Lower lobe of right lung (tissue), 2 donors: ENCODE data around the gene PLAAT3. TPM values are rescaled to one million over a fixed set of nuclear protein-coding genes. Genes with fewer than 3 reads are reported as not detected.
A peak's percentile ranks its signal among the peaks of the same experiment; 100 is the strongest.

Experiments used
- ATAC-seq, 2 donors: fragments of 200-7000 bp; cut with Tn5 transposase; one replicate each; pipeline ENCODE4 v1.9.1; 2020 to 2022; ENCODE audit warnings: mild to moderate bottlenecking in 2 of 2, moderate library complexity in 2 of 2
- DNase-seq: peaks from one replicate; pipeline ENCODE4 v3.0.0-alpha.2; 2020
- H3K27ac ChIP-seq: fragments of 200-600 bp; one replicate; pipeline ENCODE4 v1.8.0; 2022
- H3K27me3 ChIP-seq: fragments of 200-600 bp; one replicate; pipeline ENCODE4 v1.8.0; 2022; ENCODE audit warnings: low read depth
- H3K36me3 ChIP-seq: fragments of 200-600 bp; one replicate; pipeline ENCODE4 v1.8.0; 2022; ENCODE audit warnings: mild to moderate bottlenecking
- H3K4me1 ChIP-seq: fragments of 200-600 bp; one replicate; pipeline ENCODE4 v1.8.0; 2022
- H3K4me3 ChIP-seq: fragments of 200-600 bp; one replicate; pipeline ENCODE4 v1.8.0; 2022; ENCODE audit warnings: mild to moderate bottlenecking
- H3K9me3 ChIP-seq: fragments of 200-600 bp; one replicate; pipeline ENCODE4 v1.8.0; 2022
- CTCF ChIP-seq: fragments of 200-600 bp; IDR thresholded peaks from one replicate; pipeline ENCODE4 v1.8.0; 2022; ENCODE audit warnings: antibody characterized with exemption, mild to moderate bottlenecking
- intact Hi-C: fragments of 100-400 bp; cut with DNase I; formaldehyde crosslinking; loops from one replicate; pipeline ENCODE4 v1.11.0; 2022
- total RNA-seq: library from RNA; stranded (reverse); fragmentation: NEBNext Ultra II Directional; extraction: Animal tissue kit (Norgen Biotek cat#: 25700); gene quantifications from one replicate; pipeline ENCODE4 v1.2.1, GENCODE V29; 2021
- donor health status: DM: no; HTN: yes; CAD: no; lungs with severe emphysema.

Gene PLAAT3
- total RNA-seq, 1 donor from 2014 or later = 81.9 TPM

DNA sequence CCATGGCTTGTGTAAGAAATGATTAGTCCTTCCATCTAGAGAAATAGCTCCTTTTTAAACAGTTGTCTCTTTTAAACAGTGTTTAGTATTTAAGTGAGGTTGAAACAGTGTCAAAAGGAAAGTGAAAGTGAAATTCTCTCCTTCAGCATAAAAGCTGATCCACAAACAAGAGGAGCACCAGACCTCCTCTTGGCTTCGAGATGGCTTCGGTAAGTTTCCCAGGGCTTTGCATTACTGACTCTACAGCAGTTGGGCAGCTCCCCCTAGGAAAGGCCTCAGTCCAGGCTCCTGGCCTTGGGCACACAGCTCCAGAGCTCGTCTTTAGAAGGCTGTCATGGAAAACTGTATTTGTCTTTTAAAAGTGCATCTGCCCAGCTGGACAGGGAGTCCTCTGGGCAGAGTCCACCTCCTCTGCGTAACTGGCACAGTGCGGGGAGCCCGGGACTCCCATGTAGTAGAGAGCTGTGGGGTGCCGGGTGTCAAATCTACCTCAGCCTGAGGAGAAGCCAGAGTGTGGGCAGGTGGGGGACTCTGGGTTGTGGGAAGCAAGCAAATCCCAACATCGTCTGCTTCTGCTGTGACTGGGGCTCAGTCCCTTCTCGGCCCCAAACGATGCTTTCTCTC is 77.5 kb downstream of the PLAAT3 start, which contains the start of gene PLAAT4:
PLAAT4 (plus strand) TSS at position 140 of the 624 bp plus-strand sequence; CDS start at position 201, 61 bp downstream.
- no peaks in the 10 kb centered on the region for H3K27me3 ChIP-seq
- DNase-seq (no peak), ATAC-seq (peak; percentile 66 to 77)
- H3K36me3 ChIP-seq = peaks cover 10% of the 10 kb centered on the region
- intact Hi-C loops = no loop called here
- peaks cover 55% of the 10 kb centered on the region for H3K4me1 ChIP-seq
- H3K9me3 ChIP-seq = no peaks in the 10 kb centered on the region
- H3K4me3 ChIP-seq = peak within 1 kb of the TSS; percentile 65
- H3K27ac ChIP-seq = peak within 1 kb of the TSS; percentile 88
- no peak for TF ChIP-seq CTCF

DNA sequence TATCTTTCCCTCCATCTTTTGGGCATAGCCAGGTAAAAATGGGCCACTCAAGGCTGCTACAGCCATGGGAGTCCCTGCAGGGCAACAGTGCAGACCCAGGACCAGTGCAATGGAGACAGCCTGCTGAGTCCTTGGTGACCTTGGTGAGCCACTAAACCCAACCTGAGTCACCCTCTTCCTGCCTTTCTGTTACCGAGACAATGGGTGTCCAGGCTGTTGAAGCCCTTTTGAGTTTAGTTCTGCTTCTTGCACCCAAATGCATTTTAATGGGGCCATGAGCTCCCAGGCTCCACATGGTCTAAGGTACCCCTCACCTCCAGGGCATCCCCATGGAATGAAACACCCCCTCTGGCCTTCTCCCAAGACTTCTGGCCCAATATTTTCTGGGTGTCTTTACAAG is 78.5 kb downstream of the PLAAT3 start:
- intact Hi-C loops = no loop called here
- no peak overlapping the region for H3K4me3 ChIP-seq
- no peaks in the 10 kb centered on the region for H3K9me3 ChIP-seq
- ATAC-seq (no peak), DNase-seq (no peak)
- no peak for TF ChIP-seq CTCF
- no peaks in the 10 kb centered on the region for H3K27me3 ChIP-seq
- H3K36me3 ChIP-seq = peaks cover 10% of the 10 kb centered on the region
- H3K27ac ChIP-seq = peak overlapping the region; percentile 88
- H3K4me1 ChIP-seq = peaks cover 56% of the 10 kb centered on the region

- DNase-seq (no peak), ATAC-seq (no peak)
- Histone ChIP-seq H3K27ac (peak overlapping the region; percentile 31), H3K9me3 (no peaks in the 10 kb centered on the region), H3K27me3 (no peaks in the 10 kb centered on the region), H3K4me3 (no peak overlapping the region), H3K4me1 (peaks cover 56% of the 10 kb centered on the region), H3K36me3 (peaks cover 5% of the 10 kb centered on the region)
- intact Hi-C loops = no loop called here
- TF ChIP-seq CTCF = no peak
Measured at GRCh38 chr11:63534895-63535461, 79.3 kb downstream of the PLAAT3 start.

GRCh38 chr11:63534076-63534475 is 80.2 kb downstream of the PLAAT3 start:
- ATAC-seq = no peak
- H3K27ac ChIP-seq = no peak overlapping the region
- no peak for DNase-seq
- H3K9me3 ChIP-seq = no peaks in the 10 kb centered on the region
- H3K4me1 ChIP-seq = peaks cover 58% of the 10 kb centered on the region
- TF ChIP-seq CTCF = no peak
- intact Hi-C loops = no loop called here
- no peaks in the 10 kb centered on the region for H3K36me3 ChIP-seq
- no peaks in the 10 kb centered on the region for H3K27me3 ChIP-seq
- no peak overlapping the region for H3K4me3 ChIP-seq

- Histone ChIP-seq H3K27ac (no peak overlapping the region), H3K27me3 (no peaks in the 10 kb centered on the region), H3K4me1 (peaks cover 47% of the 10 kb centered on the region), H3K9me3 (no peaks in the 10 kb centered on the region), H3K36me3 (no peaks in the 10 kb centered on the region), H3K4me3 (no peak overlapping the region)
- no peak for TF ChIP-seq CTCF
- ATAC-seq = no peak
- intact Hi-C loops = no loop called here
- no peak for DNase-seq
Measured at GRCh38 chr11:63532799-63533475, 81.3 kb downstream of the PLAAT3 start.
